ENCODE results near the gene ZNF787.

The ZNF787 gene

DNA sequence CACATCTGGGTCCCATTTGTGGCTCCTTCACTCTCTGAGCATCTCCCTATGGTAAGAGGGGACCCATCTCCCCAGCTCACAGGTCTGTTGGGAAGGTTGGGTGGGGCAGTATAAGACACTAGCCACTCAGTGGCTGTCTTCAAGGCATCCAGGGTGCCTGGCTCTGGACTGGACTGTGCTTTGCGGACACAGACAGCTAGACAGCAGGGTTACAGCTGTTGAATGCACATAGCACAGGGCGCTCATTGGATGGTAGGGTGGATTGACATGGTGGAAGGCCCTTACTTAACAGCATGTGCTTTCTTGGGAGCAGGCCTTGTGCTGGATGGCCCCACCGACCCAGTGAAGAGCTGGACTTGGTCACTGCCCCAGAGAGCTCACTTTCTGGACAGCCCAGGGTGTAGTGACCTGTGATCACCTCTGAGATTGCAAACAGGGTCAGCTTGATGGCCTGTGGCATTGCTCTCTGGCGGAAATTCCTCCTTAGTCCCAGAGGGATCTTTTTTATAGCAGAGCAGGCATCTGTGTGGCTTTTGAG lies 21.9 kb upstream of the ZNF787 start:
- DNase-seq = no peak

DNA sequence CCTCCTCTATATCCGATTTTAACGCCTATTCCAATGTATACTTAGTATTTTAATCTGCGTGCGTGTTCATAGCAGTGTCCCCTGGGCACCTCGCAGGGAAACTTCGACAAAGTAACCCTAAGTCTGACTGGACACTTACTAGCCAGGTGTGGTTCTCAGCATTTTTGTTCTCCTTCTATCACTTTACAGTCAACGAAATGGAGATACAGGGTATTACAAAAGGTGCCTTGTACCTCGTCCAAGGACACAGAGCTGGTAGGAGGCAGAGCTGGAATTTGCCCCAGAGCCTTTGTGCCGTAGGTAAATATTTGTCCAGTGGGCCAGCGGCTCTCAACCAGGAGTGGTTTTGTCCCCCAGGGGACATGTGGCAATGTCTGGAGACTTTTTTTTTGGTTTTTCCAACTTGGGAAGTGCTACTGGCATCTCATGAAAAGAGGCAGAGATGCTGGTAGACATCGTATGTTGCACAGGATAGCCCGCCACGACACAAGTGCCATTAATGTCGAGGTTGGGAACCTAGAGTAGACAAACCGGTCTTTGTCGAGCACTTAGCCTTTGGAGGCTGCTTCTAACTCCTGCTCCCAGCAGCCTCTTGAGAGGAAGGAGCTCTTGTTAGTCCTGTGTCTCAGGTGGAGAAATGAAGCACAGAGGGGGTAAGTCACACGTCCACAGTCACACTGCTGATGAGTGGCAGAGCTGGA lies 21.1 kb upstream of the ZNF787 start:
- DNase-seq = peak in 1 of 2 experiments; percentile 24

DNA sequence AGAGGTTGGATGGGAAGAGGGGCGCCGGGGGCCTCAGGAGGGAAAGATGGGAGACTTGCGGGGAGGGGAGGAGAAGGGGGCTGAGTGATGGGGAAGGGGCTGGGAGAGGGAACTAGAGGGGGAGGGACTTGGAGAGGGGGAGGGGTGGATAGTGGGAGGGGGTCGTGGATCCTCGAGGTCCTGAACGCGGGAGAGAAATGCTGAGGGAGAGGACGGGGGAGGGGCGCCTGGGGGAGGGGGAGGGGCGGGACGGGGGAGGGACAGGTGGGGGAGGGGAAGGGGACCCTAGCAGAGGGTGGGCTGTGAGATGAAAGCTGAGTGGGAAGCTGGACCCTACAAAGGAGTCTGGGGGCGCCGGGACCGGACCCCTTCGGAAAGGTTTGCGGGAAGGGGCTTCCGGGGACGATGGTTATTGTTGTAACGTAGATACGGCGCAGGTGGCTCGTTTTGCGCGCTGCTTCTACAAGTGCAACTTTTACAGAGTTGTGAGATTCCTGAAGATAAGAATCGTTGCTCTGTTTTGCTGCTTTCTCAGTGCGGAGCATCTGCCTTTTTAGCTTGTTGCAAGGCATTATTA lies 20.4 kb upstream of the ZNF787 start:
- DNase-seq = no peak

DNA sequence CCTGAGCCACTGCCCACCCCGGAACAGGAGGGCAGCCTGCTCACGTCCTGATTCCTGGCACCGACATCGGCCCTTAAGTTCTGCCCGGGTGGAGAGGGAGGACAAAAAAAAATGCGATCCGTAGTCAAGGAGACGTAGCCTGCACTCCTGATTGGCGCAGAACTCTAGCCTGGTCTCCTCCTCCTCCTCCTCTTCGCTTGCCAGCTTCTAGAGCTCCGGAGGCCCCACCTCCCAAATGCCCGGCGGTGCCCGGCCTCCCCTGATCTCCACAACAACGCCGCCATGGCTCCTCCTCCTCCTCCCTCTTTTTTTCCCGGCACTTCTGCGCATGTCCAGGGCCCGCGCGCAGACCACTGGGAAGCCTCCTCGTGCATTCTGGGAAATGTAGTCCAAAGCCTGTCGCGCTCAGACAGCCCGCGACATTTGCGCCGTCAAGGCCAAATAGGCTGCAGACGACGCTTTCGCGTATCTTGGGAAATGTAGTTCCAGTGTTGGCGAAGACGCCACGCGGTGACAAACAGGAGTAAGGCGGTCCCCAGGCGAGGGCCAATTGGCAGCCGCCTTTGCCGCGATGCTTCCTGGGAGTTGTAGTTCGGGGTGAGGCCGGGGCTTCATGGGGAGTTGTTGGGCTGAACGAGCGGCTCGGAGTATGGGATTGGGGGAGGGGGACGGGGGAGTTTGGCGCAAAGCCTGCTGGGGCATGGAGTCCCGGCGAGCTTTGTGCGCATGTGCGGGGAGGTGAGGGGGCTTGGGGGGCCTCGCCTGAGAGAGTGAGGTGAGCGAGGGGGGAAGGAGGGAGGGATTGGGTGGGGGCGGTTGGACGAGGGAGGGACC lies 19.7 kb upstream of the ZNF787 start, which contains the start of gene ZNF444:
TSS of gene ZNF444 (plus strand) at position 705 of the 834 bp plus-strand sequence. CDS start 5,625 bp downstream, outside the sequence.
- DNase-seq = peak; percentile 98 to 99

DNA sequence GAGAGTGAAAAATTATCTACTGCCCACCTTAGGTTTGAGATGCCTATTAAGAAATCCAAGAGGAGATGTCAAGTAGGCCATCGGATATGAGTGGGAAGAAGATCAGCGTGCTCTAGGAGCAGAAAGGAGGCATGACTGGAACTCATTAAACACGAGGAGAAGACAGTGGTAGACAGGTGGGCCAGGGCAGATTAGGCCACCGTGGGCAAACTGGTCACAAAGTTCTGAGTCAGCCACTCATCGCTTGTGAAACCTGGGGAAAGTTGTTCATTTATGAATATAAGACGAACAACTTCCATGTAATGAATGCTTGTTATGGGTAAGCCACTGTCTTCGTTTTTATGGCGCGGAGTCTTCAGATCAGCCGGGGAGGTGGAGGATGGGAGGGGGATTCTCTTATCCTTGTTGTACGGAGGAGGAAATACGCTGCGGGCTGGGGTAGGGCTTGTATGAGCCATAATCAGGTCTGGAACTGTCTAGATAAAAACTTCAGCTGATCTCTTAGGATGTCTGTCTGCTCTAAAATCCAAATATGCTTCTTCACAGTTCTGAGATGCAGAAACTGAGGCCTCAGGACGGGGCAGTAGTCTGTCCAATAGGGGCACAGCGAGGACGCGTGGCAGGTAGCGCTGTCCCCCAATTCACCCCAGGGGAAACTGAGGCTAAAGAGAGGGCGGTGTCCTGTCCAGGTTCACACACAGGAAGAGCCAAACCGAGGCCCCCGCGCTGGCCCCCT lies 18.9 kb upstream of the ZNF787 start:
- DNase-seq = no peak

DNA sequence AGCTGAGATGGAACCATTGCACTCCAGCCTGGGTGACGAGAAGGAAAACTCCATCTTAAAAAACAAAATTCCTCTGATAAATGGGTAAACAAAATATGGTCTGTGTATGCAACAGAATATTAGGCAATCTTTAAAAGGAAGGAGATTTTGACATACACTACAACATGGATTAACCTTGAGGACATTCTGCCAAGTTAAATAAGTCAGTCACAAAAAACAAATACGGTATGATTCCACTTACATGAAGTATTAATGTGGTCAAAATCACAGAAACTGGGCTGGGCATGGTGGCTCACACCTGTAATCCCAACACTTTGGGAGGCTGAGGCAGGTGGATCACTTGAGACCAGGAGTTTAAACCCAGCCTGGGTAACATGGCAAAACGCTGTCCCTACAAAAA lies 17.0 kb upstream of the ZNF787 start:
- no peak for DNase-seq

DNA sequence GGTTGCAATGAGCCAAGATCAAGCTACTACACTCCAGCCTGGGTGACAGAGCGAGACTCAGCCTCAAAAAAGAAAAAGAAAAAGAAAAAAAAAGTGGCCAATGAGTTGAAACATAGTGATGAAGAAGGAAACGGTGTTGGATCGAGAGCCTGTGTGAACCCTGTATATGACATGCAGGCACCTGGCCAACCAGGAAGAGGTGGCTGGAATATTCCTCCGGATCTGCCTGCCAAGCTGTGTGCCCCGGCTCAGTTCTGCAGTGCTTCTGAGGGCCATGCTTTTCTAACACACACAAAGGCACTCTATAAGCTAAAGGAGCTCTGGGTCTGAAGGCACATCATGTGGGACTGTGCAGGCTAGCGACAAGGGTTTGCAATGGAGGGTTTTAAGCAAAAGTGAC lies 16.3 kb upstream of the ZNF787 start:
- no peak for DNase-seq

DNA sequence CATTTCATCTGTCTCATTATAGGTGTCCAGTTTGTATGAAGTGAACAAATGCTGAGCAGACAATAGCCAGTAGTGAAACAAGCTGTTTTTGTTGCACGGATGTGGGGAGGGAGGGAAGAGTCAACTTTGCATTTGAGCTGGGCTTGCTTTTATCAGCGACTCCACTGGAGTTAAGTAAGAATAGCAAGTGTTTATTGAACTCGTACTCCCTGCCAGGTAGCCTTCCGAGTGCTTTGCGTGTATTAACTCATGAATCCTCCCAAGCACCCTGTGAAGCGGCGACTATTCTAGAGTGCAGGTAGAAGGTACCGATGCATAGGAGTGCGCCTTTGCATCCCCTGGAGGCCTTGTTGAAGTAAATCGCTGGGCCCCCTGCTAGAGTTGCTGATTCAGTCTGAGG lies 15.3 kb upstream of the ZNF787 start:
- DNase-seq = no peak

DNA sequence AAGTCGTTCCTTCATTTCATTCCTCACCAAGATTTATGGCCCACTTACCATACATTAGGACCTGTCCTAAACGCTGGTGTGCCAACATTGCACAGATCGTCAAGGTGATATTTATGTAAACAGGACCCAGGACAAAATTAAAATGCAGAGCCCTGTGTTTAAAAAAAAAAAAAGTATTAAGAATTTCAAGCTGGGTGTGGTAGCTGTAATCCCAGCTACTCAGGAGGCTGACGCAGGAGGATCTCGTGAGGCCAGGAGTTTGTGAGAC lies 13.5 kb upstream of the ZNF787 start:
- DNase-seq = no peak

DNA sequence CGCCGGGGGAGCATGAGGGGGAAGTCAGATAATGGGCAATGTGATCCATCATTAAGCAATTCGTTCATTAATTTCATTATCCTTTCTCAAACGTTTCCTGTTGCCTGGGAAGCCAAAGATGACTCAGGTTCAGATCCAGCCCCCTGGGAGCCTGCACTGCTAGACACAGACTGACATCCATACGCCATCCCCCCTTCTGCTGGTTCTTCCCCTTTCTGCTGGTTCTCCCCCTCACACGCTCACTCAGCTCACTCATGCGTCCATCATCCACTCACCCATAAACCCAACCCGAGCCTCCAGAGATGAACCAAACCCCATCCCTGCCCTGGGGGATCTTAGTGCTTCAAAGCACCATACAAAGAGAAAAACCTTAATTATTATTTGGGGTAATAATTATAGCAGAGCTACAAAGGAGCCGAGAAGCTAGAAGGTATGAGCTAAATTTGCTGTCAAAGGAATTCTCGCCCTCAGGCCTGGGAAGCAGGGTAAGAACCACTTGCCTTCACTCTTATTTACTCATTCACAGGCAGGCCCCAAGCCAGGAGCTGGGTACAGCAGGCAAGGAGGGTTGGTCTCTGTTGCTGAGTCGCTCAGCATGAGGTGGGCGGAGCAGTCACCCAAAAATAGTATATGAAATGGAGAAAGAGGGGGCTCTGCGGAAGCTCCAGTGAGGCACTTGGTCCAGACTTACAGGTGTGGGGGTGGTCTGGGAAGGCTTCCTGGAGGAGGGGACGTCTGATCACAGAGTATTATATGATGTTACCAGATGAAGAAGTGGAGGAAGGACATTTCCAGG lies 13.0 kb upstream of the ZNF787 start:
- DNase-seq = no peak

DNA sequence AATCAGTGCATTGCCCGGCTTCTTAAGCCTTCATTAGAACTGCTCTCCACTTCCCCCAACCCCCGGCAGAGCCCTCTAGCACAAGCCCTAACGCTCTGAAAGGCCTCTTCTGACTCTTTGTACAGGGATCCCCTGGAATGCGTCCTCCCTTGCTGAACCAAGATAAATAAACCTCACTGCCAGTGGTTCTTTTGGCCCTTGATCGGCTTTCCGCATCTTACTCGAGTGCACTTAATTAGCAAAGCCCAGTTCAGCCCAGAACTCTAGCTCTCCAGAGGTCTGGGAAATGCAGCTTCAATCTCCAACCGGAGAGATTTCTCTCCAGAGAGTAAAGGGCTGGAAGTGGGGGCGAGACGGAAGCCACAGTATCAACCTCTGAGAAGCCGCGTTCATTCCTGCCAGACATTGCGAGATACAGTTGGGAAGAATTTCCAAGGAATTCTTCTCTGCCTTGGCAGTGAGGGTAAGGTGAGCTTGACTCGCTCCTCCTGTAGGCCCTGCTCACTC lies 11.3 kb upstream of the ZNF787 start:
- no peak for DNase-seq

DNA sequence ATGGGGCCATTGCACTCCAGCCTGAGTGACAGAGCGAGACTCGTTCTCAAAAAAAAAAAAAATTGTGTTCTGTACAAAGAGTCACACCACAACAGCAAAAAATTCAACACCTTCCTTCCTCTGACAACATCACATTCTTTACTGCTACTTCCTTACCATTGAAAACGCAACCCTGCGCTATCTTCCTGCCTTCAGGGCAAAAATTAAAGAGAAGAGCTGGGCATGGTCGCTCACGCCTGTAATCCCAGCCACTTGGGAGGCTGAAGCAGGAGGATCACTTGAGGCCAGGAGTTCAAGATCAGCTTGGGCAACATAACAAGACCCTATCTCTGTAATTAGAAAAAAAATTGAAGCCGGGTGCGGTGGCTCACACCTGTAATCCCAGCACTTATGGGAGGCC lies 10.6 kb upstream of the ZNF787 start:
- no peak for DNase-seq

DNA sequence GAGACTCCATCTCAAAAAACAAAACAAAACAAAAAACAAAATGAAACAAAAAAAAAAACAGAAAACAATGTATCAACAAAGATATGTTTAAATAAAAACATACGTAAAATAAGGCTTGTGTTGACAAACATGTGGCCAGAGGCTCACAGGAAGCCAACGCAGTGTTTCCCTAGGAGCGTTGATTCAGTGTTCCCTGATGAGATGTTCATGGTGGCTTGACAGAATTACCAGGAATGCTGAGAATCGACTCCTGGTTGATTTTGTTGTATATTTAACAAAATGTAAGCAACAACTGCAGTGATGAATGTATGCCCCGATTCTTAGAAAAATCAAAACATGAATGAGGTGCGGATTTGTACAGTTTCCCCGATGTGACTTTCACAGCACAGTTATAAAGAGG lies 8.9 kb upstream of the ZNF787 start:
- no peak for DNase-seq

DNA sequence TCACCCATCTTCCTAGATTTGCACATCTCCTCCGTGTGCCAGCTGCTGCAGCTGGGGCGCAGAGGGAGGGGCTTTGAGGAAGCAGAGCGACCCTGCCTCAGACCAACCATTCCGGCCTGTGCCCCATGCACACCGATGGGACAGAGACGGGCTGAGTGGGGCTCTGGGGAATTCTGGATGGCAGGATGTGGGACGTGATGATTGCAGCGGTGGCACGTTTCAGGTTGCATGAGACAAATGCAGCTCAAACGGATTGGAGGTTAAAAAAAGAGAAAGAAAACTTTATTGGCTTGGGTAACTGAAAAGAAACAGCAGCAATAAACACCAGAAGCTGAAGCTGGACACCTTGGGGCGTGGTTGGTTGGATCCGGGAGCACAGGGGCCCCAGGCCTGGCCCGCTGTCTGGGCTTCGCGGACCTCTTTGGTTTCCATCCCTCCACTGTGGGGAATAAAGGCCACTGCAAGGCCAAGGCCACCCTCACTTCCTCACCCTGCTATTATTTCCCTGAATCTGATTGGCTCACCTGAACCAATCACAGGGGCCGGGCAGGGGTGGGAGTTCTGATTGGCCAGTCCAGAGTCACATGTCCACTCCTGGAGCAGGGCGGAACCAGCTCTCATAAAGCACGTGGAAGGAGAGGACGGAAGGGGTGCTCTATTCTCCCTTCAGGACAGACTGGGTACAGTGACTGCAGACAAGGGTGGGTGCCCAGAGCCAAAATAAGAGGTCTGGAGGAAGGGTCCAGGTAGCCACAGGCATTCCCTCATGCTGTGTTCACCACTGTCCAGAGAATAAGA lies 6.1 kb upstream of the ZNF787 start:
- no peak for DNase-seq

DNA sequence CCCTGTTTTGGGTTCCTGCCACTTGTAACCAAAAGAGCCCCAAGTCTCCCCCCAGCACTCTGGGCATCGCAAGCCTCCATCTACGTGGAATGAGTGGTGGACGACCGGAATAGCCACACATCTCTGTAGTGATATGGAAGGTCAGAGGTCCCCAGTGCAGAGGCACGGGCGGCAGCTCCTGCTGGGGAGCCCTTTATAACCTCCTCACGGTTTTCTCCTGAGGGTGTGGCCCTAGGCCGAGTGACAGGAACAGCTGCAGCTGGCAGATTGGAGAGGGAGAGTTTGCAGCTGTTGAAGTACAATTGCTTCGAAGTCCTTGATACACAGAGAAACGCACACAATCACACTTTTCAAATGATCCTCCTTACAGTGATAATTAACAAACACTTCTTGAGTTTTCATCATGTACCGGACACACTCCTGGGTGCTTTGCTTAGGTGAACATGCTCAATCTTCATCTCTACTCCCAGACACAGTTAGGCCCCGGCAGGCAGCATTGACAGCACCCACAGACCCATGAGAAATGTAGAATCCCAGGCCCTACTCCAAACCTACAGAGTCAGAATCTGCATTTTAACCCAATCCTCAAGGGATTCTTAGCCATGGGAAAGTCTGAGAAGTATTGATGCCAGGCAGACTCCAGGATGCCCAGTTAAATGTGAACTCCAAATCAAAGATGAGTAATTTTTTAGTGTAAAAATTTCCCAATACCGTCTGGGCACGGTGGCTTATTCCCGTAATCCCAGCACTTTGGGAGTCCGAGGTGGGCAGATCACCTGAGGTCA lies 4.9 kb upstream of the ZNF787 start:
- DNase-seq = no peak

DNA sequence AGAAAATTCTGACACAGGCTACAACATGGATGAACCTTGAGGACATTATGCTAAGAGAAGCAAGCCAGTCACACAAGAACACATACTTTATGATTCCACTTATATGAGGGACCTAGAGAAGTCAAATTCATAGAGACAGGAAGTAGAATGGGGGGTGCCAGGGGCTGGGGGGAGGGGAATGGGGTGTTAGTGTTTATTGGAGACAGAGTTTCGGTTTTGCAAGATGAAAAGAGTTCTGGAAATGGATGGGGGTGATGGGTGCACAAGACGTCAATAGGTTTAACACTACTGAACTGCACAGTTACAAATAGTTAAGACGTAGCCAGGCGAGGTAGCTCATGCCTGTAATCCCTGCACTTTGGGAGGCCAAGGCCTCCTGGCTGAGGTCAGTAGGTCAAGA lies 3.5 kb upstream of the ZNF787 start:
- no peak for DNase-seq

DNA sequence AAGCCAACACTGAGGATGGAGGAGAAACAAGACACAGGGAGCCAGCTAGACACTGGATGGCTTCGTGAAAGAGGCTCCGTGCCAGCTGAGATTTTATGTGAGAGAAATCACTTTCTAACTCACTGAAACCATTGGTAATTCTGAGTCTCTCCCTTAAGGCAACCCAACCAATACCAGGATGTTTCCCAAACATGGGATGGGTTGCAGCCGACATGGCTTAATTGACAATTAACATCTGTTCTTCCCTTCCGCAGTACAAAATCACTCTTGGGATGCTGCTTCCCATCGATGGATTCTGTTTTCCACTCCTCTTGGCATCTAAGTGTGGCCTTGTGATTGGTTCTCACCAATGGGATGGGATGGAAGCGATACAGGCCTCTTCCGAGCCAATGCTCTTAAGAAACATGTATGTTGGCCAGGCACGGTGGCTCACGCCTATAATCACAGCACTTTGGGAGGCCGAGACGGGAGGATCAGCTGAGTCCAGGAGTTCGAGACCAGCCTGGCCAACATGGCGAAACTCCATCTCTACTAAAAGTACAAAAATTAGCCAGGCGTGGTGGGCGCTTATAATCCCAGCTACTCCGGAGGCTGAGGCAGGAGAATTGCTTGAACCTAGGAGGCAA lies 2.3 kb upstream of the ZNF787 start:
- no peak for DNase-seq

DNA sequence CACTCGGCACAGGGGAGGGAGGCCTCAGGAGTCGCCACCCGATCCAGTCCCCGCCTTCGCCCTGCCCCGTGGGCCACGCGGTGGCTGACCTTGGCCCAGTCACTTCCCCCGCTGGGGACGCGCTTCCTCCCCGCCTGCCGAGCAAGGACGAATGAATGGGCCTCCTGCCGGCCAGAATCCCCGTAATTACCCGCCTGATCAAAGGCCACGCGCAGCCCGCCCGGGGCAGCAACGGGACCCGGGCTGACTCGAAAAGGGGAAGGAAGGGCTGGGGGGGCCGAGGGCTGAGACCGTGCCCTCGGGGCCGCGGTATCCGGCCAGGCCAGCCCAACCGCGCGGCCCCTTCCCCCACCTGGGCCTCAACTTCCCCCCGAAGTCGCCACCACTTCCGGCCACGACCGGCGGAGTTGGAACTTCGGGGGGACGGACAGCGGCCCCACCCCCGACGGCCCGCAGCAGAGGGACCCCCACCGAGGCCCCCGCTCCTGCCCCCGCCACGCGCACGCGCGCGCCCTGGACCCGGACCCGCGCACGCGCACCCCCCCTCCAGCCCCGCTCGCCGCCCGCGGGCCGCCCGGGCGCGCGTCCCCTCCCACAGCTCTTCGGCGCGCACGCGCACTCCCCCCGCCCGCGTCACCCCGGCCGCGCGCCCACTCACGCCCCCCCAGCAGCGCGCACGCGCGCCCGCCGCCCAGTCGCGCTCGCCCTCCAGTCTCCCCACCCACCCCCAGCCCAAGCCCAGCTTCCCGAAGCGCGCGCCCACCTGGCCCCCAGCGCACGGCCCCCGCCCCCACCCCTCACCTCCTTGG lies 520 bp downstream of the ZNF787 start:
- peak; percentile 71 to 74 for DNase-seq

DNA sequence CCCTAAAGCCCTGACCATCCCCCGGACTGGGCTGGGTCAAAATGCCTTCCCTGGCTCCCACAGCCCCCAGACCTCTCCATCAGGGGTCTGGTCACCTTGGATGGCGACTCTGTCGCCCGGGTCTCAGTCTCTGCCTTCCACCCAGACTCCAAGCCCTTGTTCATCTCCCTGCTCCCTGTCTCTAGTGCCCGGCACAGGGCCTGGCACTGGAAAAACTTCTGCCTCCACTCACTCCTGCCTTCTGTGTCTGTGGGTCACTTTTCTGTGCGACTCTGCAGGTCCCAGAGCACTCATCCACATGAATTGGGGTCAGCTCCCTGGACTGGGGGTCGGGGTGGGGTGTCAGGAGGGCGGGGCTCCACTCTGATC lies 1.1 kb downstream of the ZNF787 start:
- no peak for DNase-seq

Data from NCI-H2081 (cell line).